A673 (cell line): ENCODE measurements around the gene KIF1A. TPM values are rescaled to one million over a fixed set of nuclear protein-coding genes. Genes with fewer than 3 reads are reported as not detected.

ENCODE experiments used
- BruUV-seq: library from RNA; stranded (reverse); fragments of 400-500 nt; replicated peaks from 2 replicates; lab custom pipeline; 2021; lab: Mats Ljungman, UMichigan
- CTCF ChIA-PET: fragments of 300-600 bp; sonication (Branson Sonifier 250); formaldehyde crosslinking; loops from one replicate; lab custom pipeline; 2022; ENCODE audit warnings: antibody characterized with exemption; lab: Charles Lee
- POLR2A ChIA-PET: fragments of 300-600 bp; sonication (Branson Sonifier 250); formaldehyde crosslinking; loops from one replicate; lab custom pipeline; 2022; ENCODE audit warnings: antibody characterized with exemption; ENCODE audit not compliant: low non-redundant PET; lab: Charles Lee
- DNase-seq: peaks from one replicate; pipeline ENCODE4 v3.0.0-alpha.2; 2015; ENCODE audit warnings: low spot score
- H3K27ac ChIP-seq: fragments of 200-600 bp; sonication (generic); 2 replicates; pipeline ENCODE4 v1.5.1; 2016; ENCODE audit warnings: mixed run types, low read depth, mild to moderate bottlenecking, mixed read lengths, antibody characterized with exemption, low read length; ENCODE audit not compliant: poor library complexity, severe bottlenecking
- H3K27me3 ChIP-seq: fragments of 200-600 bp; sonication (generic); replicated peaks from 2 replicates; pipeline ENCODE4 v1.6.1; 2017; ENCODE audit warnings: mixed run types, low read depth, mild to moderate bottlenecking, mixed read lengths, antibody characterized with exemption, low read length; ENCODE audit not compliant: insufficient read depth, poor library complexity
- H3K36me3 ChIP-seq: fragments of 200-600 bp; sonication (generic); 2 replicates; pipeline ENCODE4 v1.6.1; 2016; ENCODE audit warnings: mixed run types, mild to moderate bottlenecking, mixed read lengths, antibody characterized with exemption, low read length; ENCODE audit not compliant: insufficient read depth, poor library complexity, severe bottlenecking
- H3K4me1 ChIP-seq: fragments of 200-600 bp; sonication (generic); 2 replicates; pipeline ENCODE4 v1.6.1; 2017; ENCODE audit warnings: mixed run types, mild to moderate bottlenecking, mixed read lengths, antibody characterized with exemption, low read length; ENCODE audit not compliant: insufficient read depth, poor library complexity, severe bottlenecking
- H3K4me3 ChIP-seq: fragments of 200-600 bp; sonication (generic); 2 replicates; pipeline ENCODE4 v1.5.1; 2016; ENCODE audit warnings: low read depth, mixed run types, mild to moderate bottlenecking, mixed read lengths, low read length; ENCODE audit not compliant: poor library complexity, severe bottlenecking
- H3K9me3 ChIP-seq: fragments of 200-600 bp; sonication (generic); 2 replicates; pipeline ENCODE4 v1.6.1; 2016; ENCODE audit warnings: mixed run types, low read depth, mild to moderate bottlenecking, mixed read lengths, antibody characterized with exemption, low read length; ENCODE audit not compliant: poor library complexity, severe bottlenecking
- CTCF ChIP-seq: fragments of 300-800, 200-600 bp; sonication (generic); conservative IDR thresholded peaks from 2 replicates; pipeline ENCODE4 v1.5.1; 2017; ENCODE audit warnings: low read depth, mild to moderate bottlenecking, antibody characterized with exemption, low read length, moderate library complexity, mixed read lengths
- EZH2 ChIP-seq: fragments of 200-600 bp; sonication (generic); IDR thresholded peaks from 2 replicates; pipeline ENCODE4 v1.6.1; 2017; ENCODE audit warnings: borderline replicate concordance, low read depth, mild to moderate bottlenecking, mixed read lengths, antibody characterized with exemption, low read length; ENCODE audit not compliant: poor library complexity, severe bottlenecking
- intact Hi-C: fragments of 100-400 bp; cut with micrococcal nuclease; formaldehyde crosslinking; loops from one replicate; pipeline ENCODE4 v1.10.0; 2022; ENCODE audit not compliant: unreplicated experiment
- total RNA-seq: library from RNA; stranded (reverse); gene quantifications from 2 replicates; pipeline ENCODE4 v1.2.3, GENCODE V29; 2021

Gene KIF1A
- total RNA-seq, 1 experiment from 2014 or later, result 330 TPM

GRCh38 chr2:240791221-240791800 is 28.7 kb downstream of the KIF1A start:
- POLR2A ChIA-PET, result no interaction called here
- no peaks in the 10 kb centered on the region for H3K9me3 ChIP-seq
- no peak for DNase-seq
- peaks cover 35% of the 10 kb centered on the region for H3K36me3 ChIP-seq
- CTCF ChIA-PET, result no interaction called here
- no peak overlapping the region for H3K27ac ChIP-seq
- TF ChIP-seq EZH2 (no peak), CTCF (no peak)
- intact Hi-C loops, result no loop called here
- H3K4me1 ChIP-seq, result no peaks in the 10 kb centered on the region
- H3K27me3 ChIP-seq, result no peaks in the 10 kb centered on the region
- no TSS peak for BruUV-seq
- no peak overlapping the region for H3K4me3 ChIP-seq

GRCh38 chr2:240790370-240791220 is 29.4 kb downstream of the KIF1A start:
- intact Hi-C loops, result no loop called here
- Histone ChIP-seq H3K27ac (no peak overlapping the region), H3K9me3 (no peaks in the 10 kb centered on the region), H3K4me1 (no peaks in the 10 kb centered on the region), H3K27me3 (no peaks in the 10 kb centered on the region), H3K4me3 (no peak overlapping the region), H3K36me3 (peaks cover 35% of the 10 kb centered on the region)
- no peak for DNase-seq
- TF ChIP-seq EZH2 (no peak), CTCF (no peak)
- BruUV-seq, result no TSS peak
- CTCF ChIA-PET, result no interaction called here
- POLR2A ChIA-PET, result no interaction called here

GRCh38 chr2:240789501-240790369 is 30.3 kb downstream of the KIF1A start:
- Histone ChIP-seq H3K27ac (no peak overlapping the region), H3K36me3 (peaks cover 39% of the 10 kb centered on the region), H3K9me3 (no peaks in the 10 kb centered on the region), H3K4me3 (no peak overlapping the region), H3K4me1 (no peaks in the 10 kb centered on the region), H3K27me3 (no peaks in the 10 kb centered on the region)
- intact Hi-C loops, result no loop called here
- no peak for DNase-seq
- BruUV-seq, result no TSS peak
- TF ChIP-seq CTCF, result no peak
- no peak for TF ChIP-seq EZH2
- CTCF ChIA-PET, result interaction anchor here (0.6 kb wide), 1 partner anchor 57 kb away, joined by 12 read pairs; no protein-coding TSS in a partner anchor
- POLR2A ChIA-PET, result no interaction called here
